HepG2 (cell line): ENCODE results near the gene PCSK6.

Source experiments
- CTCF ChIP-seq: sonication (generic); formaldehyde crosslinking; IDR thresholded peaks from 2 replicates; pipeline ENCODE4 v1.5.0; 2020; ENCODE audit warnings: mild to moderate bottlenecking, missing genetic modification reagents, moderate library complexity
- MBNL3 ChIP-seq: fragments of 250-450 bp; sonication (Bioruptor Pico); conservative IDR thresholded peaks from 2 replicates; pipeline ENCODE4 v1.8.0; 2022; ENCODE audit warnings: mild to moderate bottlenecking, inconsistent platforms

- TF ChIP-seq MBNL3 (no peak), CTCF (CRISPR knock-in tag) (no peak)
Measured at GRCh38 chr15:101307048-101307896, 182.2 kb downstream of the PCSK6 start.
